ENCODE data around the gene ALDH1L1. TPM values are rescaled to one million over a fixed set of nuclear protein-coding genes. Genes with fewer than 3 reads are reported as not detected.

ALDH1L1 gene
- total RNA-seq, 1 experiment from 2014 or later: 1.2 TPM

- no peak overlapping the region for H3K4me3 Mint-ChIP-seq
- ChIA-PET CTCF (no interaction called here), POLR2A (no interaction called here)
- no peaks in the 10 kb centered on the region; the same call in 1 of the 2 replicates for H3K27me3 Mint-ChIP-seq (ENCODE audit: low read depth)
- DNase-seq (ENCODE audit: low spot score): no peak
- peaks cover 5% of the 10 kb centered on the region for H3K36me3 Mint-ChIP-seq
- TF ChIP-seq ZNF121 (CRISPR knock-in tag; IDR thresholded peaks at IDR 0.05) (no peak), MLX (CRISPR knock-in tag; IDR thresholded peaks at IDR 0.05) (no peak), ZNF512 (CRISPR knock-in tag; IDR thresholded peaks at IDR 0.05; ENCODE audit: borderline replicate concordance) (no peak), STAT6 (CRISPR knock-in tag; conservative IDR thresholded peaks at IDR 0.05; ENCODE audit: low read depth) (no peak), NFATC4 (CRISPR knock-in tag; IDR thresholded peaks at IDR 0.05) (no peak), E2F5 (CRISPR knock-in tag; IDR thresholded peaks at IDR 0.05) (no peak), PRDM15 (CRISPR knock-in tag; IDR thresholded peaks at IDR 0.05) (no peak), PREB (CRISPR knock-in tag; IDR thresholded peaks at IDR 0.05; ENCODE audit: borderline replicate concordance) (no peak), OVOL2 (CRISPR knock-in tag; IDR thresholded peaks at IDR 0.05; ENCODE audit: borderline replicate concordance) (no peak), NFE2L1 (CRISPR knock-in tag; IDR thresholded peaks at IDR 0.05) (no peak), FOXP1 (CRISPR knock-in tag; IDR thresholded peaks at IDR 0.05; ENCODE audit: borderline replicate concordance) (no peak), SOX15 (CRISPR knock-in tag; IDR thresholded peaks at IDR 0.05) (no peak)
- H3K27ac Mint-ChIP-seq: no peak overlapping the region
- H3K4me1 Mint-ChIP-seq: peaks cover 15% of the 10 kb centered on the region
- H3K9me3 Mint-ChIP-seq: no peaks in the 10 kb centered on the region
- no peak for ATAC-seq
Measured at GRCh38 chr3:126063358-126063965, 116.9 kb downstream of the ALDH1L1 start.

GRCh38 chr3:126061301-126062032 lies 118.9 kb downstream of the ALDH1L1 start:
- Mint-ChIP-seq H3K4me3 (no peak overlapping the region), H3K4me1 (peaks cover 12% of the 10 kb centered on the region), H3K27ac (no peak overlapping the region), H3K27me3 (ENCODE audit: low read depth) (no peaks in the 10 kb centered on the region; the same call in 1 of the 2 replicates), H3K36me3 (no peaks in the 10 kb centered on the region), H3K9me3 (no peaks in the 10 kb centered on the region)
- no peak for TF ChIP-seq TEAD1 (CRISPR knock-in tag; IDR thresholded peaks at IDR 0.05)
- TF ChIP-seq NR1H2 (CRISPR knock-in tag; IDR thresholded peaks at IDR 0.05): no peak
- TF ChIP-seq ZNF416 (CRISPR knock-in tag; IDR thresholded peaks at IDR 0.05): no peak
- TF ChIP-seq E2F5 (CRISPR knock-in tag; IDR thresholded peaks at IDR 0.05): no peak
- TF ChIP-seq JAZF1 (CRISPR knock-in tag; IDR thresholded peaks at IDR 0.05): no peak
- TF ChIP-seq ZNF219 (CRISPR knock-in tag; IDR thresholded peaks at IDR 0.05; ENCODE audit: borderline replicate concordance): no peak
- no peak for DNase-seq (ENCODE audit: low spot score)
- POLR2A ChIA-PET: no interaction called here
- CTCF ChIA-PET: no interaction called here
- ATAC-seq: no peak
